Measurements from ENCODE around the gene PTPA. TPM values are rescaled to one million over a fixed set of nuclear protein-coding genes. Genes with fewer than 3 reads are reported as not detected.

PTPA gene
- total and polyA plus RNA-seq, 9 of the 15 experiments (the other 6 are each of a cell fraction or from before 2014, with no cell fraction given) = 1.7 to 121 (median 72.6) TPM

- TF ChIP-seq MBD1 (CRISPR knock-in tag; IDR thresholded peaks at IDR 0.05) (no peak), CREBBP (IDR thresholded peaks at IDR 0.05; ENCODE audit: low read depth, low read length) (no peak), ERF (CRISPR knock-in tag; IDR thresholded peaks at IDR 0.05) (0 out of 2 replicates have a peak, but pooled peaks have one; percentile 4), VEZF1 (CRISPR knock-in tag; IDR thresholded peaks at IDR 0.05) (no peak), BRF1 (IDR thresholded peaks at IDR 0.05; ENCODE audit: borderline replicate concordance, extremely low read depth, insufficient read length) (no peak), ETS1 (conservative IDR thresholded peaks at IDR 0.05; ENCODE audit: control insufficient read depth, low read depth, low read length) (no peak), ZNF436 (CRISPR knock-in tag; IDR thresholded peaks at IDR 0.05) (no peak), PURB (CRISPR knock-in tag; IDR thresholded peaks at IDR 0.05; ENCODE audit: low read depth) (no peak), POLR2A (conservative IDR thresholded peaks at IDR 0.05) (0 out of 2 replicates have a peak, but pooled peaks have one; percentile 12), ELF1 (tag; IDR thresholded peaks at IDR 0.05) (no peak), MITF (IDR thresholded peaks at IDR 0.05) (no peak), ETS2 (tag; IDR thresholded peaks at IDR 0.05; ENCODE audit: borderline replicate concordance, poor library complexity, severe bottlenecking) (no peak), HES1 (IDR thresholded peaks at IDR 0.05; ENCODE audit: low read depth) (no peak), NUFIP1 (IDR thresholded peaks at IDR 0.05; ENCODE audit: partially characterized antibody) (no peak), SRSF9 (IDR thresholded peaks at IDR 0.05; ENCODE audit: borderline replicate concordance, low read depth, low read length) (no peak), MNT (conservative IDR thresholded peaks at IDR 0.05) (no peak)
Observed at GRCh38 chr9:129069862-129070641, 41.2 kb upstream of the PTPA start (continued).
